HCT116 (cell line): Measurements from ENCODE around the gene ZBTB39. TPM values are rescaled to one million over a fixed set of nuclear protein-coding genes. Genes with fewer than 3 reads are reported as not detected.

Experiments
- ATAC-seq: fragments of 200-7000 bp; cut with Tn5 transposase; 2 replicates; pipeline ENCODE4 v1.9.1; 2020; ENCODE audit warnings: mild to moderate bottlenecking, moderate library complexity
- BruUV-seq: library from RNA; stranded (reverse); fragments of 400-500 nt; replicated peaks from 2 replicates; lab custom pipeline; 2021; lab: Mats Ljungman, UMichigan
- CTCF ChIA-PET: fragments of 300-600 bp; sonication (Branson Sonifier 250); formaldehyde crosslinking; loops from one replicate; lab custom pipeline; 2021; ENCODE audit warnings: antibody characterized with exemption; lab: Charles Lee
- POLR2A ChIA-PET: fragments of 300-600, 350-600 bp; sonication (Branson Sonifier 250); formaldehyde crosslinking; loops from one replicate; lab custom pipeline; 2021; ENCODE audit warnings: antibody characterized with exemption; lab: Charles Lee
- RAD21 ChIA-PET, 2 experiments: fragments of 300-600 bp; sonication (Branson Sonifier 250); formaldehyde crosslinking; loops; one replicate each; lab custom pipeline; 2023; ENCODE audit warnings: low total read pairs in 2 of 2; ENCODE audit not compliant: uncharacterized antibody in 2 of 2, unreplicated experiment in 2 of 2, low non-redundant PET in 1 of 2; lab: Charles Lee
- DNase-seq: peaks from one replicate; pipeline ENCODE4 v3.0.0-alpha.2; 2010; ENCODE audit warnings: low read depth, low spot score
- H2AFZ ChIP-seq: fragments of 200-600 bp; shearing (Covaris generic), sonication (generic); 2 replicates; pipeline ENCODE4 v1.6.1; 2017; ENCODE audit warnings: low read depth, mixed run types, mixed read lengths, antibody characterized with exemption, low read length; ENCODE audit not compliant: poor library complexity, severe bottlenecking
- H3K27ac ChIP-seq: 2 replicates; pipeline ENCODE4 v1.5.1; 2012; ENCODE audit warnings: low read depth, low read length
- H3K27me3 ChIP-seq: fragments of 200-600 bp; sonication (generic); 2 replicates; pipeline ENCODE4 v1.6.1; 2016; ENCODE audit warnings: mixed run types, low read length, mixed read lengths; ENCODE audit not compliant: insufficient read depth
- H3K36me3 ChIP-seq, 2 experiments: fragments of 200-500 bp in 1 of 2; fragments of 200-600 bp in 1 of 2; sonication (Bioruptor generic) in 1 of 2; sonication (generic) in 1 of 2; 2 replicates each; pipeline versions ENCODE4 v1.5.1 to v1.6.1; 2014 to 2016; ENCODE audit warnings: low read length in 2 of 2, inconsistent platforms in 1 of 2, mixed read lengths in 1 of 2, mixed run types in 1 of 2; ENCODE audit not compliant: insufficient read depth in 2 of 2, control insufficient read depth in 1 of 2
- H3K4me1 ChIP-seq, 2 experiments: fragments of 200-600 bp in 1 of 2; sonication (generic) in 1 of 2; 2 replicates each; pipeline versions ENCODE4 v1.5.1 to v1.6.1; 2012 to 2017; ENCODE audit warnings: low read length in 2 of 2, inconsistent platforms in 1 of 2, mild to moderate bottlenecking in 1 of 2, mixed read lengths in 1 of 2, mixed run types in 1 of 2, moderate library complexity in 1 of 2; ENCODE audit not compliant: insufficient read depth in 2 of 2, control insufficient read depth in 1 of 2
- H3K4me2 ChIP-seq: fragments of 200-600 bp; sonication (generic); 2 replicates; pipeline ENCODE4 v1.6.1; 2017; ENCODE audit warnings: mixed run types, low read length, mixed read lengths
- H3K4me3 ChIP-seq, 2 experiments: fragments of 200-600 bp in 1 of 2; sonication (generic) in 1 of 2; replicated peaks in 1 of 2; 2 replicates each; pipeline ENCODE4 v1.5.1; 2011 to 2016; ENCODE audit warnings: low read length in 2 of 2, control low read depth in 1 of 2, low read depth in 1 of 2, mild to moderate bottlenecking in 1 of 2, mixed read lengths in 1 of 2, mixed run types in 1 of 2
- H3K79me2 ChIP-seq: fragments of 200-600 bp; sonication (generic); 2 replicates; pipeline ENCODE4 v1.6.1; 2017; ENCODE audit warnings: mild to moderate bottlenecking, mixed run types, low read length, moderate library complexity, mixed read lengths; ENCODE audit not compliant: insufficient read depth
- H3K9ac ChIP-seq: fragments of 200-600 bp; sonication (generic); 2 replicates; pipeline ENCODE4 v1.6.1; 2016; ENCODE audit warnings: low read length, mixed read lengths
- H3K9me2 ChIP-seq: fragments of 200-600 bp; sonication (generic), shearing (Covaris generic); 2 replicates; pipeline ENCODE4 v1.6.1; 2017; ENCODE audit warnings: mixed run types, mild to moderate bottlenecking, moderate library complexity; ENCODE audit not compliant: insufficient read depth
- H3K9me3 ChIP-seq, 2 experiments: fragments of 200-500 bp in 1 of 2; fragments of 200-600 bp in 1 of 2; sonication (Bioruptor generic) in 1 of 2; sonication (generic) in 1 of 2; 2 replicates each; pipeline ENCODE4 v1.6.1; 2014 to 2017; ENCODE audit warnings: low read length in 2 of 2, mixed read lengths in 2 of 2, inconsistent platforms in 1 of 2, low read depth in 1 of 2, mild to moderate bottlenecking in 1 of 2, mixed run types in 1 of 2, moderate library complexity in 1 of 2; ENCODE audit not compliant: control insufficient read depth in 1 of 2, insufficient read depth in 1 of 2
- H4K20me1 ChIP-seq: fragments of 200-600 bp; sonication (generic), shearing (Covaris generic); 2 replicates; pipeline ENCODE4 v1.6.1; 2017; ENCODE audit warnings: mixed run types, mild to moderate bottlenecking, moderate library complexity; ENCODE audit not compliant: insufficient read depth
- ELF1 ChIP-seq: IDR thresholded peaks from 2 replicates; pipeline ENCODE4 v1.6.1; 2012; ENCODE audit warnings: low read depth, borderline replicate concordance
- EZH2 ChIP-seq: fragments of 200-600 bp; sonication (generic); IDR thresholded peaks from 2 replicates; pipeline ENCODE4 v1.6.1; 2017; ENCODE audit warnings: antibody characterized with exemption, mixed run types
- FOSL1 ChIP-seq: IDR thresholded peaks from 2 replicates; pipeline ENCODE4 v1.6.1; 2012; ENCODE audit warnings: low read depth
- JUND ChIP-seq: IDR thresholded peaks from 2 replicates; pipeline ENCODE4 v1.6.1; 2012
- POLR2A ChIP-seq: IDR thresholded peaks from 2 replicates; pipeline ENCODE4 v1.7.0; 2011; ENCODE audit warnings: borderline replicate concordance; ENCODE audit not compliant: insufficient read depth, insufficient read length; ENCODE audit errors: extremely low read depth
- RAD21 ChIP-seq: IDR thresholded peaks from 2 replicates; pipeline ENCODE4 v1.6.1; 2012; ENCODE audit warnings: low read depth, mild to moderate bottlenecking
- SIN3A ChIP-seq: IDR thresholded peaks from 2 replicates; pipeline ENCODE4 v1.6.1; 2012; ENCODE audit warnings: low read depth
- SP1 ChIP-seq: IDR thresholded peaks from 2 replicates; pipeline ENCODE4 v1.6.1; 2012; ENCODE audit warnings: low read depth
- SRF ChIP-seq: IDR thresholded peaks from 2 replicates; pipeline ENCODE4 v1.6.1; 2012; ENCODE audit warnings: low read depth
- YY1 ChIP-seq: IDR thresholded peaks from 2 replicates; pipeline ENCODE4 v1.6.1; 2011; ENCODE audit warnings: low read length, low read depth, moderate library complexity, mild to moderate bottlenecking; ENCODE audit not compliant: insufficient replicate concordance; ENCODE audit errors: extremely low read depth
- ZFX ChIP-seq: fragments of 450-650 bp; IDR thresholded peaks from 2 replicates; pipeline ENCODE4 v1.6.1; 2017
- intact Hi-C: fragments of 100-400 bp; cut with micrococcal nuclease; formaldehyde crosslinking; loops from 2 replicates; pipeline ENCODE4 v1.10.0; 2022
- total RNA-seq: library from RNA; stranded (reverse); gene quantifications from one replicate; pipeline ENCODE4 v1.2.1, GENCODE V29; 2021; ENCODE audit not compliant: unreplicated experiment
- TF ChIP-seq, protein P1 (sequence below): IDR thresholded peaks from 2 replicates; pipeline ENCODE4 v1.6.1; 2012; ENCODE audit warnings: low read depth

Gene ZBTB39
- total RNA-seq, 1 experiment from 2014 or later = 12.3 TPM

DNA sequence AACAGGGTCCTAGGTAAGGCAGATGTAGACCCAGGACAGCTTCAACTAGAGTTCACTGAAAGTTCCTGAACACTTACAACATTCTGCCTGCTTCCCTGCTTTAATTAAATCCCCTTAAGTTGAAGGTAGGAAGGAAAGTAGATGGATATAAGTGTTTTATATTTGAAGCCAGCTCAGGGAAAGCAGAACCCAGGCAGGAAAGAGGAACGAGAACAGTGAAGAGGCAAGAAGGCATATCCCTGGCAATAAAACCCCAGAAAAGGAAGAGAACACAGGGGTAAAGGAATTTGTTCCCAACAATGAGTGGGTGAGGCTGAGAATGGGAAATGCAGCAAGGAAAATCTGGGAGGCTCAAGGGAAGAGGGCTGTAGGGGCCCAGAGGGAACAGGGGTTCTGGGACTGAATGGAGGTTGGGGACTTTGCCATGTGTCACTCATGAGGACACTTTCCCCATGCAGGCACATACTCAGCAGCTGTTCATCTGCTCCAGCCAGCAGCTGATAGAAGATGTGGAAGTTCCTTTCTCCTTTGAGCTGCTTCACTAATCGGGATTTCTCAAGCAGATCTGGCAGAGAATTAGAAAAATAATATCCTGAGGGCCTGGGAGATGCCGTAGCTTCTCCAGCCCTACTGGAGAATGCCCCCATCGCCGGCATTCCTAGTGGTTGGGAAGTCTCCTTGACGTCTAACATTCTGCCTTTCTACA, 39.9 kb upstream of the ZBTB39 start:
- POLR2A ChIA-PET = no interaction called here
- BruUV-seq = no TSS peak

More for the DNA sequence above, 39.9 kb upstream of the ZBTB39 start:
- ChIA-PET RAD21 (no interaction called here), CTCF (no interaction called here)
- Histone ChIP-seq H2AFZ (no peak overlapping the region), H3K79me2 (no peaks in the 10 kb centered on the region), H3K4me2 (no peak overlapping the region), H3K9ac (no peak overlapping the region), H3K27ac (no peak overlapping the region), H3K4me3 (no peak overlapping the region), H3K4me1 (peaks cover 4 to 26% of the 10 kb centered on the region in 2 experiments), H3K9me2 (no peaks in the 10 kb centered on the region), H3K36me3 (no peaks in the 10 kb centered on the region), H3K9me3 (no peaks in the 10 kb centered on the region), H3K27me3 (peaks cover 13% of the 10 kb centered on the region; the same call in 1 of the 2 replicates), H4K20me1 (no peaks in the 10 kb centered on the region)
- ATAC-seq = no peak
- DNase-seq = no peak
- intact Hi-C loops = no loop called here
- TF ChIP-seq SIN3A = no peak
- TF ChIP-seq, protein P1, sequence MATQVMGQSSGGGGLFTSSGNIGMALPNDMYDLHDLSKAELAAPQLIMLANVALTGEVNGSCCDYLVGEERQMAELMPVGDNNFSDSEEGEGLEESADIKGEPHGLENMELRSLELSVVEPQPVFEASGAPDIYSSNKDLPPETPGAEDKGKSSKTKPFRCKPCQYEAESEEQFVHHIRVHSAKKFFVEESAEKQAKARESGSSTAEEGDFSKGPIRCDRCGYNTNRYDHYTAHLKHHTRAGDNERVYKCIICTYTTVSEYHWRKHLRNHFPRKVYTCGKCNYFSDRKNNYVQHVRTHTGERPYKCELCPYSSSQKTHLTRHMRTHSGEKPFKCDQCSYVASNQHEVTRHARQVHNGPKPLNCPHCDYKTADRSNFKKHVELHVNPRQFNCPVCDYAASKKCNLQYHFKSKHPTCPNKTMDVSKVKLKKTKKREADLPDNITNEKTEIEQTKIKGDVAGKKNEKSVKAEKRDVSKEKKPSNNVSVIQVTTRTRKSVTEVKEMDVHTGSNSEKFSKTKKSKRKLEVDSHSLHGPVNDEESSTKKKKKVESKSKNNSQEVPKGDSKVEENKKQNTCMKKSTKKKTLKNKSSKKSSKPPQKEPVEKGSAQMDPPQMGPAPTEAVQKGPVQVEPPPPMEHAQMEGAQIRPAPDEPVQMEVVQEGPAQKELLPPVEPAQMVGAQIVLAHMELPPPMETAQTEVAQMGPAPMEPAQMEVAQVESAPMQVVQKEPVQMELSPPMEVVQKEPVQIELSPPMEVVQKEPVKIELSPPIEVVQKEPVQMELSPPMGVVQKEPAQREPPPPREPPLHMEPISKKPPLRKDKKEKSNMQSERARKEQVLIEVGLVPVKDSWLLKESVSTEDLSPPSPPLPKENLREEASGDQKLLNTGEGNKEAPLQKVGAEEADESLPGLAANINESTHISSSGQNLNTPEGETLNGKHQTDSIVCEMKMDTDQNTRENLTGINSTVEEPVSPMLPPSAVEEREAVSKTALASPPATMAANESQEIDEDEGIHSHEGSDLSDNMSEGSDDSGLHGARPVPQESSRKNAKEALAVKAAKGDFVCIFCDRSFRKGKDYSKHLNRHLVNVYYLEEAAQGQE = no peak
- no peak for TF ChIP-seq ZFX
- TF ChIP-seq SRF = no peak
- no peak for TF ChIP-seq RAD21
- TF ChIP-seq EZH2 = no peak
- TF ChIP-seq JUND = no peak
- no peak for TF ChIP-seq POLR2A
- no peak for TF ChIP-seq ELF1
- no peak for TF ChIP-seq SP1
- no peak for TF ChIP-seq FOSL1
- no peak for TF ChIP-seq YY1
